ENCODE measurements around the gene TFEC.

The TFEC gene

GRCh38 chr7:115968171-115968570 is 62.4 kb downstream of the TFEC start:
- no peak for DNase-seq
- TF ChIP-seq CTCF (IDR thresholded peaks at IDR 0.05; ENCODE audit: low read depth, low read length) = no peak
- Histone ChIP-seq H3K4me3 (ENCODE audit: low read depth, low read length) (no peak overlapping the region), H3K36me3 (no peaks in the 10 kb centered on the region), H3K9me3 (no peaks in the 10 kb centered on the region), H3K27me3 (no peaks in the 10 kb centered on the region), H3K4me1 (no peaks in the 10 kb centered on the region)

- Histone ChIP-seq H3K9me3 (no peaks in the 10 kb centered on the region), H3K27me3 (no peaks in the 10 kb centered on the region), H3K4me1 (no peaks in the 10 kb centered on the region), H3K36me3 (no peaks in the 10 kb centered on the region), H3K4me3 (ENCODE audit: low read depth, low read length) (no peak overlapping the region)
- TF ChIP-seq CTCF (IDR thresholded peaks at IDR 0.05; ENCODE audit: low read depth, low read length) = no peak
- no peak for DNase-seq
Measured at GRCh38 chr7:115965796-115966475, 64.6 kb downstream of the TFEC start.

- no peak overlapping the region for H3K4me3 ChIP-seq (ENCODE audit: low read depth, low read length)
- no peaks in the 10 kb centered on the region for H3K27me3 ChIP-seq
- no peaks in the 10 kb centered on the region for H3K36me3 ChIP-seq
- no peaks in the 10 kb centered on the region for H3K9me3 ChIP-seq
- H3K4me1 ChIP-seq = no peaks in the 10 kb centered on the region
- no peak for TF ChIP-seq CTCF (IDR thresholded peaks at IDR 0.05; ENCODE audit: low read depth, low read length)
- no peak for DNase-seq
Measured at GRCh38 chr7:115965236-115965635, 65.3 kb downstream of the TFEC start.

- no peak overlapping the region for H3K4me3 ChIP-seq (ENCODE audit: low read depth, low read length)
- no peaks in the 10 kb centered on the region for H3K4me1 ChIP-seq
- H3K27me3 ChIP-seq = no peaks in the 10 kb centered on the region
- TF ChIP-seq CTCF (IDR thresholded peaks at IDR 0.05; ENCODE audit: low read depth, low read length) = no peak
- H3K9me3 ChIP-seq = no peaks in the 10 kb centered on the region
- DNase-seq = no peak
- no peaks in the 10 kb centered on the region for H3K36me3 ChIP-seq
Measured at GRCh38 chr7:115964799-115965198, 65.8 kb downstream of the TFEC start.

GRCh38 chr7:115962340-115962739 is 68.2 kb downstream of the TFEC start:
- Histone ChIP-seq H3K27me3 (no peaks in the 10 kb centered on the region), H3K4me1 (no peaks in the 10 kb centered on the region), H3K4me3 (ENCODE audit: low read depth, low read length) (no peak overlapping the region), H3K9me3 (no peaks in the 10 kb centered on the region), H3K36me3 (no peaks in the 10 kb centered on the region)
- TF ChIP-seq CTCF (IDR thresholded peaks at IDR 0.05; ENCODE audit: low read depth, low read length) = no peak
- DNase-seq = no peak

GRCh38 chr7:115953592-115954255 is 76.8 kb downstream of the TFEC start:
- no peak for DNase-seq
- no peak for TF ChIP-seq CTCF (IDR thresholded peaks at IDR 0.05; ENCODE audit: low read depth, low read length)
- Histone ChIP-seq H3K9me3 (no peaks in the 10 kb centered on the region), H3K4me3 (ENCODE audit: low read depth, low read length) (no peak overlapping the region), H3K36me3 (no peaks in the 10 kb centered on the region), H3K4me1 (no peaks in the 10 kb centered on the region), H3K27me3 (no peaks in the 10 kb centered on the region)

Measured in BE2C (cell line).